ENCODE measurements around the gene WDR81.

WDR81 gene

DNA sequence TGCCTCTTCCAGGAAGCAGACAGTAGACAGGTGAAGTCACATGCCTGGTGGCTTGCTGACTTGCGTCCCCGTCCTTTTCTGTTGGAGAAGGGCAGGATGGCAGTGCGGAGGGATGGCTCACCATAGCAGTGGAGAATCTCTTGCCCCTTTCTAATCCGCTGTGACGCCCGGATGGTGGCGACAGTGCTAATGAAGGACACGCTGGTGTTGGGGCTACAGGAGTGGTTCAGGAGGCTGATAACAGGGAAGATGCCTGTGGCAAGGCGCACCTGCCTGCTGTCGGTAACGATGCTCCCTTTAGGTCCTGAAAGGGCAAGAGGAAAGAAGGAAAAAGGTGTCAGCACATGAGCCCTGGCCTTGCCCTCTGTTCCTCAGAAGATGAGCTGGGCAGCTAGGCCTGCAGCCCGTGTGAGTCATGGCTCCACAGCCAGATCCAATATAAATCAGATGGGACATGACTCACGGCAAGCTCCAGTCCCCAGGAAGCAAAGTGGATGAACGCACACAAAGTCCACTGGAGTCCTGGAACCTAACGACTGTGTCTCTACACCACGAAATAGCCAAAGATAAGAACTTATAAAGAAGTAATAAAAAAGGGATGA lies 62.9 kb downstream of the WDR81 start:
- H3K27me3 ChIP-seq, result no peaks in the 10 kb centered on the region
- H3K4me2 ChIP-seq, result no peak overlapping the region
- no peak overlapping the region for H3K9ac ChIP-seq
- no peak overlapping the region for H3K27ac ChIP-seq
- TF ChIP-seq Cebpa-rat (IDR thresholded peaks at IDR 0.05), result no peak
- H3K36me3 ChIP-seq, result peaks cover 44% of the 10 kb centered on the region
- H3K4me3 ChIP-seq, result no peak overlapping the region
- no peaks in the 10 kb centered on the region for H3K9me3 ChIP-seq
- no peaks in the 10 kb centered on the region for H4K20me1 ChIP-seq
- H3K4me1 ChIP-seq, result peaks cover 36% of the 10 kb centered on the region

All from BLaER1 (cell line).